CD8-positive, alpha-beta memory T cell (primary cell): Measurements from ENCODE around the gene DLX5. TPM values are rescaled to one million over a fixed set of nuclear protein-coding genes. Genes with fewer than 3 reads are reported as not detected.

ENCODE experiments used
- CTCF ChIA-PET: fragments of 350-600 bp; sonication (Branson Sonifier 250); formaldehyde crosslinking; loops from one replicate; lab custom pipeline; 2021; ENCODE audit warnings: antibody characterized with exemption; lab: Charles Lee
- POLR2A ChIA-PET: fragments of 350-600 bp; sonication (Branson Sonifier 250); formaldehyde crosslinking; loops from one replicate; lab custom pipeline; 2021; ENCODE audit warnings: antibody characterized with exemption; lab: Charles Lee
- DNase-seq, 5 donors: peaks; one replicate each; pipeline versions ENCODE4 v3.0.0 to v3.0.0-alpha.2; 2020 to 2022; ENCODE audit warnings: mixed read lengths in 1 of 5
- H3K27ac ChIP-seq: one replicate; pipeline ENCODE4 v1.7.0; 2013; ENCODE audit warnings: low read depth, mild to moderate bottlenecking, low read length, moderate library complexity
- H3K27me3 ChIP-seq: 2 replicates; pipeline ENCODE4 v1.7.0; 2013; ENCODE audit warnings: low read length, mild to moderate bottlenecking; ENCODE audit not compliant: insufficient read depth, poor library complexity, severe bottlenecking
- H3K36me3 ChIP-seq: 2 replicates; pipeline ENCODE4 v1.7.0; 2013; ENCODE audit warnings: mild to moderate bottlenecking, low read length, moderate library complexity; ENCODE audit not compliant: insufficient read depth
- H3K4me1 ChIP-seq: 2 replicates; pipeline ENCODE4 v1.7.0; 2013; ENCODE audit warnings: mild to moderate bottlenecking, low read length, moderate library complexity; ENCODE audit not compliant: insufficient read depth
- H3K4me3 ChIP-seq: 2 replicates; pipeline ENCODE4 v1.7.0; 2013; ENCODE audit warnings: mild to moderate bottlenecking, low read length
- H3K9me3 ChIP-seq: 2 replicates; pipeline ENCODE4 v1.7.0; 2013; ENCODE audit warnings: mild to moderate bottlenecking, low read length
- H3K27ac Mint-ChIP-seq, 8 donors: one replicate each; pipeline ENCODE4 v1.8.0; 2020 to 2021; ENCODE audit warnings: mixed read lengths in 8 of 8, mild to moderate bottlenecking in 6 of 8, inconsistent platforms in 3 of 8, moderate library complexity in 3 of 8
- H3K27me3 Mint-ChIP-seq, 2 donors: one replicate each; pipeline ENCODE4 v1.8.0; 2020 to 2021; ENCODE audit warnings: mixed read lengths in 2 of 2, mild to moderate bottlenecking in 1 of 2, moderate library complexity in 1 of 2
- H3K36me3 Mint-ChIP-seq, 3 donors: one replicate each; pipeline ENCODE4 v1.8.0; 2020 to 2021; ENCODE audit warnings: mixed read lengths in 3 of 3, inconsistent platforms in 1 of 3, mild to moderate bottlenecking in 1 of 3
- H3K4me1 Mint-ChIP-seq, 3 donors: one replicate each; pipeline ENCODE4 v1.8.0; 2020 to 2021; ENCODE audit warnings: mixed read lengths in 3 of 3, inconsistent platforms in 1 of 3, mild to moderate bottlenecking in 1 of 3
- H3K4me3 Mint-ChIP-seq, 7 donors: one replicate each; pipeline ENCODE4 v1.8.0; 2020 to 2021; ENCODE audit warnings: mixed read lengths in 7 of 7, mild to moderate bottlenecking in 6 of 7, moderate library complexity in 4 of 7, inconsistent platforms in 2 of 7
- H3K9me3 Mint-ChIP-seq, 5 donors: one replicate each; pipeline ENCODE4 v1.8.0; 2020 to 2022; ENCODE audit warnings: mixed read lengths in 5 of 5, mild to moderate bottlenecking in 3 of 5, moderate library complexity in 2 of 5, inconsistent platforms in 1 of 5
- polyA plus RNA-seq: library from polyadenylated mRNA; unstranded; fragments of 300-500 nt; fragmentation: Illumina TruSeq; gene quantifications from one replicate; pipeline ENCODE4 v1.2.3, GENCODE V29; 2021
- total RNA-seq, 2 experiments: library from RNA; stranded (reverse); gene quantifications; one replicate each; pipeline ENCODE4 v1.2.3, GENCODE V29; 2021

DLX5 gene
- total and polyA plus RNA-seq, 3 experiments from 2014 or later: not detected

GRCh38 chr7:97027427-97028234, 3.0 kb upstream of the DLX5 start:
- Mint-ChIP-seq H3K9me3 (peaks cover 0 to under 1% (median 0%) of the 10 kb centered on the region in 5 donors), H3K27ac (no peak overlapping the region), H3K36me3 (no peaks in the 10 kb centered on the region), H3K4me1 (peaks cover 33 to 44% (median 39%) of the 10 kb centered on the region in 3 donors), H3K27me3 (peaks cover 49 to 85% of the 10 kb centered on the region in 2 donors), H3K4me3 (peak overlapping the region; percentile 63 to 90 (median 83))
- Histone ChIP-seq H3K4me3 (peak overlapping the region; percentile 23), H3K27me3 (peaks cover 54% of the 10 kb centered on the region), H3K36me3 (no peaks in the 10 kb centered on the region), H3K27ac (no peak overlapping the region), H3K4me1 (peaks cover 22% of the 10 kb centered on the region), H3K9me3 (no peaks in the 10 kb centered on the region)
- POLR2A ChIA-PET: no interaction called here
- peak; percentile 37 to 69 (median 42) for DNase-seq
- CTCF ChIA-PET: interaction anchor here (0.9 to 2.0 kb wide), 12 partner anchors 8 to 1516 kb away, joined by 3 to 18 read pairs (median 4); no protein-coding TSS in a partner anchor

GRCh38 chr7:97026715-97027426, 2.2 kb upstream of the DLX5 start:
- Histone ChIP-seq H3K27me3 (peaks cover 54% of the 10 kb centered on the region), H3K4me1 (peaks cover 22% of the 10 kb centered on the region), H3K27ac (no peak overlapping the region), H3K9me3 (no peaks in the 10 kb centered on the region), H3K36me3 (no peaks in the 10 kb centered on the region), H3K4me3 (peak overlapping the region; percentile 23)
- Mint-ChIP-seq H3K27me3 (peaks cover 56 to 87% of the 10 kb centered on the region in 2 donors), H3K36me3 (no peaks in the 10 kb centered on the region), H3K4me1 (peaks cover 38 to 52% (median 46%) of the 10 kb centered on the region in 3 donors), H3K4me3 (peak overlapping the region; percentile 55 to 90 (median 83)), H3K27ac (peak overlapping the region in 1 of 8 donors; percentile 57), H3K9me3 (peaks cover 0 to 4% (median 0%) of the 10 kb centered on the region in 5 donors)
- ChIA-PET CTCF (interaction anchor here (0.9 to 2.0 kb wide), 14 partner anchors 8 to 1515 kb away, joined by 3 to 18 read pairs (median 4); no protein-coding TSS in a partner anchor), POLR2A (no interaction called here)
- DNase-seq: no peak

DNA sequence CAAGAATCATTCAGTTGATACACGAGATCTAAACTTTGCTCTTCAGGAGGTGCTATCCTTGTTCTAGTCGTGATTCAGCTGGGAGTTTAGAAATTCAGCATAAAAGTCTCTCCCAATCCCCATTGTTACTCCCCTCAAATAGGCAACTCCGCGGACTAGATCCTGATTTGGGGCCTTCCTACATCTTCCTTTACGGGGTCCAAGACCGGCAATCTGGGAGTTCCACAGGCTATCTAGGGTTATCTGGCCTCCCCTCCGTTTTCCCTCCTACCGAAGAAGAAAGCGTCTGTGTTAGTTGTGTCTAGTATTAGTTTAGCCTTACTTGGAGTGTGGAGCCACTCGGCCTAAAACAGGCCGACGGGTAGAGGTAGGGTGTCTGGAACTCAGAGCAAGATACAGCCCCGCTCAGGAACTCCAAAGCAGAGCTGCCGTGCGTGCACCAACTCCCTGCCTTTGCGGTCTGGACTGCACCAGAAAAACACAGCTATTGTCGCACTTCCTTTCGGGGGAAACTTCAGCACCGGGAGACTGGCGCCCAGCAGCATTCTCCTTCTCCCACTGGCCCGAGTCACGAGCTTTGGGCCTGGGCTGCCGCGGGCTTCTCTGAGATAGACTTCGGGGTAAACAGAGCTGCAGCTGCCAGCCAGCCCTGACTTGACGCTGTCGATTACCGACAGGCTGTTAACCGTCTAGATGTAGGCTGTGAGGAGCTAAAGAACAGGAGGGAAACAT, 1.5 kb upstream of the DLX5 start:
- no peak overlapping the region for H3K27ac Mint-ChIP-seq
- H3K36me3 Mint-ChIP-seq: no peaks in the 10 kb centered on the region
- ChIA-PET CTCF (interaction anchor here (0.9 to 2.0 kb wide), 4 partner anchors 10 to 1514 kb away, joined by 3 to 9 read pairs (median 3); no protein-coding TSS in a partner anchor), POLR2A (no interaction called here)
- Histone ChIP-seq H3K4me1 (peaks cover 22% of the 10 kb centered on the region), H3K9me3 (no peaks in the 10 kb centered on the region), H3K27ac (no peak overlapping the region), H3K36me3 (no peaks in the 10 kb centered on the region), H3K4me3 (peak overlapping the region; percentile 23), H3K27me3 (peaks cover 51% of the 10 kb centered on the region)
- peaks cover 61 to 85% of the 10 kb centered on the region in 2 donors for H3K27me3 Mint-ChIP-seq
- peaks cover 0 to 4% (median 0%) of the 10 kb centered on the region in 5 donors for H3K9me3 Mint-ChIP-seq
- peak in 1 of 5 donors; percentile 23 for DNase-seq
- H3K4me3 Mint-ChIP-seq: peak overlapping the region; percentile 55 to 85 (median 79)
- peaks cover 38 to 56% (median 51%) of the 10 kb centered on the region in 3 donors for H3K4me1 Mint-ChIP-seq

DNA sequence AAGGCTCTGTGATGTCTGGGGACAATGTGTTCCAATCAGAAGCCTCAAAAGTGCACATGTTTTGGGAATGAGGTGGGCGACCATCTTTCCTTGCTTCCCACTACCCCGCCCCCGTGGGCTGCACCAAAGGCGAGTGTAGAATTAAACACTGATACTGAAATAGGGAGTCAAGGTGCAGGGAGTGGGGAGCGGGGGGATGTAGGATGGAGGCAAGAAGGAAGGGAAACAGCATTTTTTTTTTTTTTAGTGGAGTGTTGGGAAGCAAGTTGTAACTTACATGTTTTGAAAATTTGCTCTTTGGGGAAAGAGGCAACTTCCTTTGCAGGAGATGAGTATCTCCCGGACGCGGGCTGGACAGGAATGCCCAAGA, 484 bp upstream of the DLX5 start:
- H3K4me3 Mint-ChIP-seq: no peak overlapping the region
- ChIA-PET CTCF (no interaction called here), POLR2A (no interaction called here)
- Histone ChIP-seq H3K4me1 (peaks cover 22% of the 10 kb centered on the region), H3K4me3 (no peak overlapping the region), H3K27me3 (peaks cover 54% of the 10 kb centered on the region), H3K9me3 (no peaks in the 10 kb centered on the region), H3K36me3 (no peaks in the 10 kb centered on the region), H3K27ac (no peak overlapping the region)
- H3K27me3 Mint-ChIP-seq: peaks cover 67 to 82% of the 10 kb centered on the region in 2 donors
- peaks cover 0 to 4% (median 0%) of the 10 kb centered on the region in 5 donors for H3K9me3 Mint-ChIP-seq
- no peak for DNase-seq
- H3K4me1 Mint-ChIP-seq: peaks cover 42 to 61% (median 56%) of the 10 kb centered on the region in 3 donors
- no peaks in the 10 kb centered on the region for H3K36me3 Mint-ChIP-seq
- H3K27ac Mint-ChIP-seq: no peak overlapping the region

DNA sequence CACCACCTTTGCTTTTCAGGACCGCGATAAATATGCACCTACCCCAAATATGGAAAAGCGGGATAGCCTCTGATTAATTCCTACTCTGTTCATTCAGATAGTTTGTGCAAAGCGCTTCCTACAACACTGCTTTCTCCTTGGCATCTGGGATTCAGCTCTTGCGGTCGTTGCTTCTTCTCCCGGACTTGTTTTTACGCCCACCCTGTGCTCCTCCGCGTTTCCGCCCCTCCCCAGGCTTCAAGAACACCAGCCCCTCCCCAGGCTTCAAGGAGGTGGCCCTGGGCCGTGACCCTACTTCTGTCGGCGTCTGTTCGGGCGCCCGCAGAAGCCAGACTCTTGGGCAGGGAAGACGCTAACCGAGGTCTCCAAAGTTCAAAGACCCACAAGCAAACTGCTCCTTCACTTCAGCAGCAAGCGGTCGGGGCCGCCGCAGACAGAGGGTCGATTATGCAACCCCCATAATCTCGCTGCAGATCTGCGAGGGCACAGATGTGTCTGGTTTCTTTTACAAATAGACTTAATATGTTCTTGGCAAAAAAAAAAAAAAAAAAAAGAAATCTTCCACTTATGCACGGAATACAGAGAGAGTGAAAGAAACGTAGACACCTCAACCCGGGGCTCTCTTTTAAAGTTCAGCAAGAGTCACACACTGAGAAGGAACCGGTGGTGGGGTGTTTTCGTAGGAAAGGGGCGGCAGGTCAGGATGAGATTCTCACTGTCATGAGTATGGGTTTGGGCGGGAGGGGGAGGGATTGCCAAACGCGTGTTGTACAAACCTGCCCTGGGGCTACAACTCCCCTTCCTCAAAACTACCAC, 1.9 kb downstream of the DLX5 start:
- POLR2A ChIA-PET: no interaction called here
- Mint-ChIP-seq H3K4me3 (peak overlapping the region in 2 of 7 donors; percentile 15 to 40), H3K27ac (peak overlapping the region in 2 of 8 donors; percentile 2 to 64), H3K4me1 (peaks cover 41 to 58% (median 55%) of the 10 kb centered on the region in 3 donors), H3K9me3 (peaks cover 0 to 4% (median 0%) of the 10 kb centered on the region in 5 donors), H3K36me3 (no peaks in the 10 kb centered on the region), H3K27me3 (peaks cover 82 to 95% of the 10 kb centered on the region in 2 donors)
- CTCF ChIA-PET: interaction anchor here (0.8 kb wide), 1 partner anchor 23 kb away, joined by 3 read pairs; no protein-coding TSS in a partner anchor
- no peaks in the 10 kb centered on the region for H3K9me3 ChIP-seq
- no peak overlapping the region for H3K27ac ChIP-seq
- H3K36me3 ChIP-seq: no peaks in the 10 kb centered on the region
- H3K4me3 ChIP-seq: no peak overlapping the region
- peaks cover 63% of the 10 kb centered on the region for H3K27me3 ChIP-seq
- DNase-seq: no peak
- peaks cover 22% of the 10 kb centered on the region for H3K4me1 ChIP-seq

GRCh38 chr7:97021747-97022490, 2.7 kb downstream of the DLX5 start:
- Histone ChIP-seq H3K4me1 (peaks cover 15% of the 10 kb centered on the region), H3K9me3 (no peaks in the 10 kb centered on the region), H3K4me3 (no peak overlapping the region), H3K27me3 (peaks cover 64% of the 10 kb centered on the region), H3K36me3 (no peaks in the 10 kb centered on the region), H3K27ac (no peak overlapping the region)
- peaks cover 37 to 52% (median 50%) of the 10 kb centered on the region in 3 donors for H3K4me1 Mint-ChIP-seq
- ChIA-PET CTCF (interaction anchor here (0.8 to 1.3 kb wide), 2 partner anchors 24 to 1106 kb away, joined by 3 to 5 read pairs; no protein-coding TSS in a partner anchor), POLR2A (interaction anchor here (0.5 kb wide), 1 partner anchor 599 kb away, joined by 4 read pairs; no protein-coding TSS in a partner anchor)
- H3K27ac Mint-ChIP-seq: peak overlapping the region in 1 of 8 donors; percentile 2
- peaks cover 81 to 95% of the 10 kb centered on the region in 2 donors for H3K27me3 Mint-ChIP-seq
- peak overlapping the region in 4 of 7 donors; percentile 0 to 27 (median 13) for H3K4me3 Mint-ChIP-seq
- H3K9me3 Mint-ChIP-seq: peaks cover 0 to 8% (median 2%) of the 10 kb centered on the region in 5 donors
- no peaks in the 10 kb centered on the region for H3K36me3 Mint-ChIP-seq
- DNase-seq: no peak
